HepG2 (cell line): Measurements from ENCODE around the gene E2F1. TPM values are rescaled to one million over a fixed set of nuclear protein-coding genes. Genes with fewer than 3 reads are reported as not detected.

Experiments used
- ARID2 ChIP-seq: sonication (generic); formaldehyde crosslinking; IDR thresholded peaks from 2 replicates; pipeline ENCODE4 v1.8.1; 2022; ENCODE audit warnings: mild to moderate bottlenecking, missing genetic modification reagents, borderline replicate concordance
- EED ChIP-seq: sonication (generic); formaldehyde crosslinking; IDR thresholded peaks from 2 replicates; pipeline ENCODE4 v1.5.0; 2020; ENCODE audit warnings: mild to moderate bottlenecking, missing genetic modification reagents
- GATAD1 ChIP-seq: IDR thresholded peaks from 2 replicates; pipeline ENCODE4 v1.6.1; 2016; ENCODE audit warnings: missing genetic modification reagents, missing compliant biosample characterization
- POLR2AphosphoS5 ChIP-seq: IDR thresholded peaks from 2 replicates; pipeline ENCODE4 v1.6.1; 2012; ENCODE audit warnings: low read depth, low read length
- RAD21 ChIP-seq: fragments of 450-650 bp; formaldehyde crosslinking; IDR thresholded peaks from 2 replicates; pipeline ENCODE4 v1.5.0; 2020; ENCODE audit warnings: mild to moderate bottlenecking
- RFXANK ChIP-seq: IDR thresholded peaks from 2 replicates; pipeline ENCODE4 v1.6.1; 2016
- SIN3B ChIP-seq: fragments of 150-350 bp; IDR thresholded peaks from 2 replicates; pipeline ENCODE4 v1.6.1; 2014; ENCODE audit warnings: low read length
- STAG1 ChIP-seq: sonication (generic); formaldehyde crosslinking; IDR thresholded peaks from 2 replicates; pipeline ENCODE4 v1.4.0; 2020; ENCODE audit warnings: missing genetic modification reagents
- ZNF775 ChIP-seq: sonication (generic); formaldehyde crosslinking; IDR thresholded peaks from 2 replicates; pipeline ENCODE4 v1.4.0; 2020; ENCODE audit warnings: missing genetic modification reagents, mild to moderate bottlenecking, moderate library complexity, borderline replicate concordance
- ZNF780A ChIP-seq: sonication (generic); formaldehyde crosslinking; IDR thresholded peaks from 2 replicates; pipeline ENCODE4 v1.8.0; 2022; ENCODE audit warnings: mild to moderate bottlenecking, missing genetic modification reagents, moderate library complexity
- ZSCAN25 ChIP-seq: sonication (generic); formaldehyde crosslinking; IDR thresholded peaks from 2 replicates; pipeline ENCODE4 v1.8.0; 2022; ENCODE audit warnings: mild to moderate bottlenecking, missing genetic modification reagents
- polyA plus RNA-seq, 8 experiments: library from polyadenylated mRNA; depleted of rRNA in 3 of 8; stranded (reverse) in 7 of 8; unstranded in 1 of 8; fragments of >200 nt; fragmentation: Illumina TruSeq in 4 of 8; extraction: Trizol in 4 of 8; gene quantifications; 2 replicates each; pipeline versions ENCODE4 v1.2.1 to v1.2.3, GENCODE V29; 2011 to 2016; ENCODE audit warnings: low read depth in 4 of 8, missing spikeins in 1 of 8, mixed read lengths in 1 of 8; ENCODE audit not compliant: insufficient read depth in 1 of 8
- total RNA-seq, 5 experiments: library from RNA; depleted of rRNA; stranded (reverse); fragments of >200 nt; fragmentation: Illumina TruSeq; extraction: Trizol; gene quantifications; 2 replicates each; pipeline ENCODE4 v1.2.3, GENCODE V29; 2016; ENCODE audit warnings: low read depth in 1 of 5
- TF ChIP-seq, protein P1 (sequence below): sonication (generic); formaldehyde crosslinking; IDR thresholded peaks from 2 replicates; pipeline ENCODE4 v1.4.0; 2020; ENCODE audit warnings: mild to moderate bottlenecking, missing genetic modification reagents
- TF ChIP-seq, protein P2 (sequence below): sonication (generic); formaldehyde crosslinking; IDR thresholded peaks from 2 replicates; pipeline ENCODE4 v1.4.0; 2020; ENCODE audit warnings: missing genetic modification reagents, borderline replicate concordance
- TF ChIP-seq, protein P3 (sequence below): sonication (generic); formaldehyde crosslinking; IDR thresholded peaks from 2 replicates; pipeline ENCODE4 v1.4.0; 2020; ENCODE audit warnings: mild to moderate bottlenecking, missing genetic modification reagents
- TF ChIP-seq, protein P4 (sequence below): sonication (generic); formaldehyde crosslinking; IDR thresholded peaks from 2 replicates; pipeline ENCODE4 v1.4.0; 2020; ENCODE audit warnings: missing genetic modification reagents, borderline replicate concordance

Gene E2F1
- total and polyA plus RNA-seq, 2 of the 13 experiments (the other 11 are each of a cell fraction or from before 2014, with no cell fraction given), result 25.5 to 39.4 TPM

DNA sequence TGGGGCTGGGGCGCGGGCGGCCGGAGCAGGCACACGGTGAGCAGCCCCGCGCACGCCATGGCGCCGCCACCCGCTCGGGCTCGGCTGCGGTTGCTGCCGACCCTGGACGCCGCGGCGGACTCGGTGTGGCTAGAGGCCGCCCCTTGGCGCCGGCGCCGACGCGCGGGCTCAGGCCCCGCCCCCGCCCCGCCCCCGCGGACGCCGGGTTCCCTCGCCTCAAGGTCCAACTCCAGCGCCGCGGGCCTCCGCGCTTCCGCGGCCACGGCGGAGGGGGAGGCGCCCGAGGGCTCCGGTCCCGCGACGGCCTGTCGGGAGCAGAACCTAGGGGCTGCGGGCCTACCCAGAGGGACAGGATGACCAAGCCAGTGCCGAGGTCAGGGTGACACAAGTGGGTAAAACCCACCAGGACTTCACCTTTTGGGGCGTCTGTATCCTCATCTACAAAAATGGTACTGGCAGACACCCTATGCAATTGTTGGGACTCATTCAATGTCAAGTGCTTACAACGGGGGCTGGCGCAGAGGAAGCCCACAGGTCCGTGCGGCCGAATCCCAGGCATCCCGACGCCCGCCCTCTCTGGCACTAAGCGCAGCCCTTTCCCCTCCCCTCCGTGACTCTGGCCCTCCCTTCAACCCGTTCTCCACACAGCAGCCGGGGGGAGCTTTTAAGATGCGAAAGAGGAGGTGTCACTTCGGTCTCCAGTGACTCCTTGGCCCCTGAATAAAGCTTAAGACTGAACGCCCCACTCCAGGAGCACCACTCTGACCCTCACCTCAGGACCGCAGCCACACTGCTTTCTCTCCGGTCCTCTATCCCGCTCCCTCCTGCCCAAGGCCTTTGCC lies 11.7 kb downstream of the E2F1 start, which contains the start of gene NECAB3 (continued):
- TF ChIP-seq, protein P1, sequence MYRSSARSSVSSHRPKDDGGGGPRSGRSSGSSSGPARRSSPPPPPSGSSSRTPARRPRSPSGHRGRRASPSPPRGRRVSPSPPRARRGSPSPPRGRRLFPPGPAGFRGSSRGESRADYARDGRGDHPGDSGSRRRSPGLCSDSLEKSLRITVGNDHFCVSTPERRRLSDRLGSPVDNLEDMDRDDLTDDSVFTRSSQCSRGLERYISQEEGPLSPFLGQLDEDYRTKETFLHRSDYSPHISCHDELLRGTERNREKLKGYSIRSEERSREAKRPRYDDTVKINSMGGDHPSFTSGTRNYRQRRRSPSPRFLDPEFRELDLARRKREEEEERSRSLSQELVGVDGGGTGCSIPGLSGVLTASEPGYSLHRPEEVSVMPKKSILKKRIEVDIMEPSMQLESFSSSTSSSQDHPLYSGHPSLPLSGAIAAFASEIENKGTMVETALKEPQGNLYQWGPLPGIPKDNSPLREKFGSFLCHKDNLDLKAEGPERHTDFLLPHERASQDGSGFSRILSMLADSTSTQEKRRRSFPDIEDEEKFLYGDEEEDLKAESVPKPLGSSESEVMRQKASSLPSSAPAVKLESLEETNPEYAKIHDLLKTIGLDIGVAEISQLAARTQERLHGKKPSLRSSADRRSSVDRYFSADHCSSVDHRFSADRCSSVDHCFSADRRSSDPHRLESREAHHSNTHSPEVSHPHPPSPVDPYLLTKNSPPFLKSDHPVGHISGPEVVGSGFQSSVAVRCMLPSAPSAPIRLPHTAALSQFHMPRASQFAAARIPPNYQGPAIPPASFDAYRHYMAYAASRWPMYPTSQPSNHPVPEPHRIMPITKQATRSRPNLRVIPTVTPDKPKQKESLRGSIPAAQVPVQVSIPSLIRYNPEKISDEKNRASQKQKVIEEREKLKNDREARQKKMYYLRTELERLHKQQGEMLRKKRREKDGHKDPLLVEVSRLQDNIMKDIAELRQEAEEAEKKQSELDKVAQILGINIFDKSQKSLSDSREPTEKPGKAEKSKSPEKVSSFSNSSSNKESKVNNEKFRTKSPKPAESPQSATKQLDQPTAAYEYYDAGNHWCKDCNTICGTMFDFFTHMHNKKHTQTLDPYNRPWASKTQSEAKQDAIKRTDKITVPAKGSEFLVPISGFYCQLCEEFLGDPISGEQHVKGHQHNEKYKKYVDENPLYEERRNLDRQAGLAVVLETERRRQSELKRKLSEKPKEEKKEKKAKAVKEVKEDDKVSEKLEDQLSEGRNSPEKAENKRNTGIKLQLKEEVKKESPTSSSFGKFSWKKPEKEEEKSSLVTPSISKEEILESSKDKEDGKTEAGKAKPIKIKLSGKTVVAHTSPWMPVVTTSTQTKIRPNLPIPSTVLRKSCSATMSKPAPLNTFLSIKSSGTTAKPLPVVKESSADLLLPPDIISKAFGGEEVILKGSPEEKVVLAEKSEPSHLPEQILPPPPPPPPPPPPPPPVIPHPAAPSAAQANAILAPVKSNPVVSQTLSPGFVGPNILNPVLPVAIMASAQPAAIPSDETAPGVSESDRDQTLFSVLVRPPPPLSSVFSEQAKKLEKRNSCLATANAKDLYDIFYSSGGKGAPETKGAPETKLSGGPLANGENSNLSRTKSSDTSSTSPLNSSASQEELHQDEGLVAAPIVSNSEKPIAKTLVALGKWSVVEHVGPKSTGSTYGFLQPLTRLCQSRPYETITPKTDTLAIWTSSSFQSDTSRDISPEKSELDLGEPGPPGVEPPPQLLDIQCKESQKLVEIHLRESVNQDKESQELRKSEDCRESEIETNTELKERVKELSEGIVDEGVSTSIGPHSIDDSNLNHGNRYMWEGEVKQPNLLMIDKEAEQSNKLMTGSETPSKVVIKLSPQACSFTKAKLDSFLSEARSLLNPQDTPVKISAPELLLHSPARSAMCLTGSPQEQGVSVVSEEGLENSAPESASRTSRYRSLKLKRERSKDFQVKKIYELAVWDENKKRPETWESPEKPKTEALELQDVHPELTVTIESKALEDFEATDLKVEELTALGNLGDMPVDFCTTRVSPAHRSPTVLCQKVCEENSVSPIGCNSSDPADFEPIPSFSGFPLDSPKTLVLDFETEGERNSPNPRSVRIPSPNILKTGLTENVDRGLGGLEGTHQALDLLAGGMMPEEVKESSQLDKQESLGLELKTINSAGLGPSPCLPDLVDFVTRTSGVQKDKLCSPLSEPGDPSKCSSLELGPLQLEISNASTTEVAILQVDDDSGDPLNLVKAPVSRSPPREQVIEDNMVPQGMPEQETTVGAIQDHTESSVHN (CRISPR knock-in tag), result peak; percentile 81; the same call in 1 of the 2 replicates
- TF ChIP-seq ZNF780A (CRISPR knock-in tag) (0 out of 2 replicates have a peak, but pooled peaks have one; percentile 57), EED (CRISPR knock-in tag) (peak; percentile 51; the same call in 1 of the 2 replicates), SIN3B (no peak), ARID2 (CRISPR knock-in tag) (0 out of 2 replicates have a peak, but pooled peaks have one; percentile 6), STAG1 (peak; percentile 16), RFXANK (CRISPR knock-in tag) (no peak), RAD21 (CRISPR knock-in tag) (peak; percentile 80), ZSCAN25 (CRISPR knock-in tag) (peak; percentile 63; the same call in 1 of the 2 replicates), POLR2AphosphoS5 (peak; percentile 72), GATAD1 (CRISPR knock-in tag) (peak; percentile 54; the same call in 1 of the 2 replicates), ZNF775 (CRISPR knock-in tag) (peak; percentile 64; the same call in 1 of the 2 replicates)
- TF ChIP-seq, protein P2, sequence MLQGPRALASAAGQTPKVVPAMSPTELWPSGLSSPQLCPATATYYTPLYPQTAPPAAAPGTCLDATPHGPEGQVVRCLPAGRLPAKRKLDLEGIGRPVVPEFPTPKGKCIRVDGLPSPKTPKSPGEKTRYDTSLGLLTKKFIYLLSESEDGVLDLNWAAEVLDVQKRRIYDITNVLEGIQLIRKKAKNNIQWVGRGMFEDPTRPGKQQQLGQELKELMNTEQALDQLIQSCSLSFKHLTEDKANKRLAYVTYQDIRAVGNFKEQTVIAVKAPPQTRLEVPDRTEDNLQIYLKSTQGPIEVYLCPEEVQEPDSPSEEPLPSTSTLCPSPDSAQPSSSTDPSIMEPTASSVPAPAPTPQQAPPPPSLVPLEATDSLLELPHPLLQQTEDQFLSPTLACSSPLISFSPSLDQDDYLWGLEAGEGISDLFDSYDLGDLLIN (CRISPR knock-in tag), result peak; percentile 70
- TF ChIP-seq, protein P3, sequence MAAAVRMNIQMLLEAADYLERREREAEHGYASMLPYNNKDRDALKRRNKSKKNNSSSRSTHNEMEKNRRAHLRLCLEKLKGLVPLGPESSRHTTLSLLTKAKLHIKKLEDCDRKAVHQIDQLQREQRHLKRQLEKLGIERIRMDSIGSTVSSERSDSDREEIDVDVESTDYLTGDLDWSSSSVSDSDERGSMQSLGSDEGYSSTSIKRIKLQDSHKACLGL, result peak; percentile 56; the same call in 1 of the 2 replicates
- TF ChIP-seq, protein P4, sequence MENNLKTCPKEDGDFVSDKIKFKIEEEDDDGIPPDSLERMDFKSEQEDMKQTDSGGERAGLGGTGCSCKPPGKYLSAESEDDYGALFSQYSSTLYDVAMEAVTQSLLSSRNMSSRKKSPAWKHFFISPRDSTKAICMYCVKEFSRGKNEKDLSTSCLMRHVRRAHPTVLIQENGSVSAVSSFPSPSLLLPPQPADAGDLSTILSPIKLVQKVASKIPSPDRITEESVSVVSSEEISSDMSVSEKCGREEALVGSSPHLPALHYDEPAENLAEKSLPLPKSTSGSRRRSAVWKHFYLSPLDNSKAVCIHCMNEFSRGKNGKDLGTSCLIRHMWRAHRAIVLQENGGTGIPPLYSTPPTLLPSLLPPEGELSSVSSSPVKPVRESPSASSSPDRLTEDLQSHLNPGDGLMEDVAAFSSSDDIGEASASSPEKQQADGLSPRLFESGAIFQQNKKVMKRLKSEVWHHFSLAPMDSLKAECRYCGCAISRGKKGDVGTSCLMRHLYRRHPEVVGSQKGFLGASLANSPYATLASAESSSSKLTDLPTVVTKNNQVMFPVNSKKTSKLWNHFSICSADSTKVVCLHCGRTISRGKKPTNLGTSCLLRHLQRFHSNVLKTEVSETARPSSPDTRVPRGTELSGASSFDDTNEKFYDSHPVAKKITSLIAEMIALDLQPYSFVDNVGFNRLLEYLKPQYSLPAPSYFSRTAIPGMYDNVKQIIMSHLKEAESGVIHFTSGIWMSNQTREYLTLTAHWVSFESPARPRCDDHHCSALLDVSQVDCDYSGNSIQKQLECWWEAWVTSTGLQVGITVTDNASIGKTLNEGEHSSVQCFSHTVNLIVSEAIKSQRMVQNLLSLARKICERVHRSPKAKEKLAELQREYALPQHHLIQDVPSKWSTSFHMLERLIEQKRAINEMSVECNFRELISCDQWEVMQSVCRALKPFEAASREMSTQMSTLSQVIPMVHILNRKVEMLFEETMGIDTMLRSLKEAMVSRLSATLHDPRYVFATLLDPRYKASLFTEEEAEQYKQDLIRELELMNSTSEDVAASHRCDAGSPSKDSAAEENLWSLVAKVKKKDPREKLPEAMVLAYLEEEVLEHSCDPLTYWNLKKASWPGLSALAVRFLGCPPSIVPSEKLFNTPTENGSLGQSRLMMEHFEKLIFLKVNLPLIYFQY (CRISPR knock-in tag), result peak; percentile 42; the same call in 1 of the 2 replicates
